GM10248 (cell line): Measurements from ENCODE around the gene PPP1R7.

Experiments used
- CTCF ChIA-PET: fragments of 300-600 bp; sonication (Branson Sonifier 250); formaldehyde crosslinking; extraction: SDS; loops from one replicate; lab custom pipeline; 2021; ENCODE audit warnings: antibody characterized with exemption; lab: Yijun Ruan, JAX
- POLR2A ChIA-PET: fragments of 350-650 bp; sonication (Branson Sonifier 250); formaldehyde crosslinking; extraction: SDS; loops from one replicate; lab custom pipeline; 2020; ENCODE audit warnings: antibody characterized with exemption; lab: Yijun Ruan, JAX
- DNase-seq: peaks from one replicate; pipeline ENCODE4 v3.0.0; 2012; ENCODE audit errors: extremely low spot score
- CTCF ChIP-seq: IDR thresholded peaks from 2 replicates; pipeline ENCODE4 v1.5.1; 2012; ENCODE audit warnings: mild to moderate bottlenecking, low read depth; ENCODE audit errors: extremely low read depth, missing control alignments, control extremely low read depth

Gene PPP1R7

GRCh38 chr2:241214209-241214608, 63.9 kb downstream of the PPP1R7 start:
- DNase-seq = no peak
- no peak for TF ChIP-seq CTCF
- POLR2A ChIA-PET = no interaction called here
- CTCF ChIA-PET = interaction anchor here (1.0 kb wide), 1 partner anchor 136 kb away, joined by 3 read pairs; no protein-coding TSS in a partner anchor

GRCh38 chr2:241214766-241215165, 64.5 kb downstream of the PPP1R7 start:
- ChIA-PET POLR2A (no interaction called here), CTCF (interaction anchor here (0.7 to 1.0 kb wide), 2 partner anchors 136 to 363 kb away, joined by 3 read pairs; no protein-coding TSS in a partner anchor)
- no peak for TF ChIP-seq CTCF
- DNase-seq = no peak

- no peak for TF ChIP-seq CTCF
- POLR2A ChIA-PET = no interaction called here
- CTCF ChIA-PET = interaction anchor here (0.7 to 1.8 kb wide), 4 partner anchors 17 to 364 kb away, joined by 3 to 7 read pairs (median 3); no protein-coding TSS in a partner anchor
- DNase-seq = no peak
These were observed 65.2 kb downstream of the PPP1R7 start for GRCh38 chr2:241215421-241215820.

- ChIA-PET POLR2A (no interaction called here), CTCF (interaction anchor here (1.6 to 1.8 kb wide), 3 partner anchors 9 to 138 kb away, joined by 3 to 7 read pairs (median 5); no protein-coding TSS in a partner anchor)
- TF ChIP-seq CTCF = no peak
- no peak for DNase-seq
These were observed 66.0 kb downstream of the PPP1R7 start for GRCh38 chr2:241216211-241216761.

DNA sequence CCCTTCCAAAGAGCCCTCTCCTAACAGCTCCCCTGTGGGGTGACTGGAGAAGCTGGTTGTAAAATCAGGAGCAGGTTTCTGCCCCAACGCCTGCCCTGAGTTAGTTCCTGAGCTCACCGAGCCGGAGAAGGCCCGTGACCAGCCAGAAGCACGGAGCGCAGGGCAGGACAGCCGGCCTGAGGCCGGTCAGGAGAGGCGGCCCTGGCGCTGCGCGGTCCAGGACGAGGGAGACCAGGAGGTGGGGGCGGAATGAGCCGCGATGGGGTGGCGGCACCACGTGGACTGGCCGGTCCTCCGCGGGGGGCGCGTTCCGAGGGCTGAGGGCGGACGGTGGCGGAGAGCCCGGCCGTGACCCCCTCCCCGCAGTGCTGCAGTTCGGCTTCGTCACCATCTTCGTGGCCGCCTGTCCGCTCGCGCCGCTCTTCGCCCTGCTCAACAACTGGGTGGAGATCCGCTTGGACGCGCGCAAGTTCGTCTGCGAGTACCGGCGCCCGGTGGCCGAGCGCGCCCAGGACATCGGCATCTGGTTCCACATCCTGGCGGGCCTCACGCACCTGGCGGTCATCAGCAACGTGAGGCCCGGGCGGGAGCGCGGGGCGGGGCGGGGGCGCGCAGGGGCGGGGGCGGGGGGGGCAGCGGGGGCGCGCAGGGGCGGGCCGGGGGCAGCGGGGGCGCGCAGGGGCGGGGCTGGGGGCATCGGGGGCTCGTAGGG, 67.2 kb downstream of the PPP1R7 start:
- TF ChIP-seq CTCF = no peak
- DNase-seq = peak; percentile 88
- CTCF ChIA-PET = interaction anchor here (1.6 to 1.8 kb wide), 3 partner anchors 10 to 139 kb away, joined by 3 to 7 read pairs (median 5); no protein-coding TSS in a partner anchor
- POLR2A ChIA-PET = no interaction called here

DNA sequence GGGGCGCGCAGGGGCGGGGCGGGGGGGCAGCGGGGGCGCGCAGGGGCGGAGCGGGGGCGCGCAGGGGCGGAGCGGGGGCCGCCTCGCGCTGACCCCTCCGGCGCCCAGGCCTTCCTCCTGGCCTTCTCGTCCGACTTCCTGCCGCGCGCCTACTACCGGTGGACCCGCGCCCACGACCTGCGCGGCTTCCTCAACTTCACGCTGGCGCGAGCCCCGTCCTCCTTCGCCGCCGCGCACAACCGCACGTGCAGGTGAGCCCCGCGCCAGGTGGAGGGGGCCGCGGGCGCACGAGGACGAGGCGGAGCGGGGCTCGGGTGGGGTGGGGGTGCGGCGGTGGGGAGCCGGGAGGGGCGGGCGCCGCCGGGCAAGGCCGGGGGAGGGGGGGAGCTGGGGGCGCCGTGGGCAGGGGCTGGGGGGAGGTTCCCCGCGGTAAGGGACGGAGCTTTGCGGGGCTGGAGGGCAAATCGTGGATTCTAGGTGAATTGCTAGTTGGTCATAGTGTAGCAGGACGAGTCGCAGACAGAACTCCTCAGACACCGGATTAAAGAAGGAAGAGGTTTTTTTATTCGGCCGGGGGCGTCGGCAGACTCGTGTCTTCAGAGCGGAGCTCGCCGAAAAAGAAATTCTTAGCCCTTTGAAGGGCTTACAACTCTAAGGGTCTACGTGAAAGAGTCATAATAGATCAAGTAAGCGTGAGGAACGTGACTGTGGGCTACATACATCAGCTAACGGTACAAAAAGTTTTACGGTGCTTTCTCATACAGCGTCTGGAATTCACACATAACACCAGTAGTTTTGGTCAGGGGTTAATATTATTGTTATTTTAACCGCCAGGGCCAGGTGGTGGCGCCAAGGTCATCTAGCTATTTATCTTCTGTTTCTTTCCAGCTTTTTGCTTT, 68.1 kb downstream of the PPP1R7 start:
- peak; percentile 69 for DNase-seq
- peak; percentile 39 for TF ChIP-seq CTCF
- ChIA-PET CTCF (interaction anchor here (0.7 to 1.7 kb wide), 8 partner anchors 10 to 392 kb away, joined by 3 to 5 read pairs (median 3); no protein-coding TSS in a partner anchor), POLR2A (no interaction called here)
